Naive B cell (primary cell): Measurements from ENCODE around the gene FEM1A. TPM values are rescaled to one million over a fixed set of nuclear protein-coding genes. Genes with fewer than 3 reads are reported as not detected.
"Not testable (repeated sequence)": the region's sequence is repeated elsewhere in the genome, so short reads cannot be mapped to it uniquely, and the experiment has no call there.

Experiments
- ATAC-seq, 2 donors: fragments of 150-1000 bp; cut with Tn5 transposase; 2 replicates each; pipeline ENCODE4 v1.10.0; 2021; ENCODE audit warnings: low read depth in 2 of 2, mild to moderate bottlenecking in 2 of 2, moderate library complexity in 2 of 2
- DNase-seq: peaks from one replicate; pipeline ENCODE4 v3.0.0; 2022
- H3K27ac Mint-ChIP-seq, 6 donors: one replicate each; pipeline ENCODE4 v1.8.0; 2020 to 2022; ENCODE audit warnings: mild to moderate bottlenecking in 6 of 6, mixed read lengths in 6 of 6, moderate library complexity in 5 of 6, inconsistent platforms in 2 of 6
- H3K27me3 Mint-ChIP-seq, 3 donors: one replicate each; pipeline ENCODE4 v1.8.0; 2021 to 2022; ENCODE audit warnings: mixed read lengths in 3 of 3, mild to moderate bottlenecking in 1 of 3
- H3K36me3 Mint-ChIP-seq, 2 donors: one replicate each; pipeline ENCODE4 v1.8.0; 2020 to 2022; ENCODE audit warnings: mixed read lengths in 2 of 2, inconsistent platforms in 1 of 2, mild to moderate bottlenecking in 1 of 2
- H3K4me1 Mint-ChIP-seq, 3 donors: one replicate each; pipeline ENCODE4 v1.8.0; 2020 to 2022; ENCODE audit warnings: mixed read lengths in 3 of 3, inconsistent platforms in 1 of 3, mild to moderate bottlenecking in 1 of 3, moderate library complexity in 1 of 3
- H3K4me3 Mint-ChIP-seq, 8 donors: one replicate each; pipeline ENCODE4 v1.8.0; 2020 to 2022; ENCODE audit warnings: mild to moderate bottlenecking in 8 of 8, mixed read lengths in 8 of 8, moderate library complexity in 8 of 8, inconsistent platforms in 2 of 8
- H3K9me3 Mint-ChIP-seq, 7 donors: one replicate each; pipeline ENCODE4 v1.8.0; 2020 to 2022; ENCODE audit warnings: mixed read lengths in 7 of 7, mild to moderate bottlenecking in 5 of 7, inconsistent platforms in 2 of 7, moderate library complexity in 1 of 7
- polyA plus RNA-seq, 6 donors: library from polyadenylated mRNA; unstranded; fragments of 300-500 nt; fragmentation: Illumina TruSeq; gene quantifications; one replicate each; pipeline ENCODE4 v1.2.3, GENCODE V29; 2021; ENCODE audit warnings: low read depth in 6 of 6

Gene FEM1A
- 1 to 10 TPM in 5 of 6 donors, under 1 TPM in 1; 0.84 to 5.0 (median 3.2) TPM for polyA plus RNA-seq

DNA sequence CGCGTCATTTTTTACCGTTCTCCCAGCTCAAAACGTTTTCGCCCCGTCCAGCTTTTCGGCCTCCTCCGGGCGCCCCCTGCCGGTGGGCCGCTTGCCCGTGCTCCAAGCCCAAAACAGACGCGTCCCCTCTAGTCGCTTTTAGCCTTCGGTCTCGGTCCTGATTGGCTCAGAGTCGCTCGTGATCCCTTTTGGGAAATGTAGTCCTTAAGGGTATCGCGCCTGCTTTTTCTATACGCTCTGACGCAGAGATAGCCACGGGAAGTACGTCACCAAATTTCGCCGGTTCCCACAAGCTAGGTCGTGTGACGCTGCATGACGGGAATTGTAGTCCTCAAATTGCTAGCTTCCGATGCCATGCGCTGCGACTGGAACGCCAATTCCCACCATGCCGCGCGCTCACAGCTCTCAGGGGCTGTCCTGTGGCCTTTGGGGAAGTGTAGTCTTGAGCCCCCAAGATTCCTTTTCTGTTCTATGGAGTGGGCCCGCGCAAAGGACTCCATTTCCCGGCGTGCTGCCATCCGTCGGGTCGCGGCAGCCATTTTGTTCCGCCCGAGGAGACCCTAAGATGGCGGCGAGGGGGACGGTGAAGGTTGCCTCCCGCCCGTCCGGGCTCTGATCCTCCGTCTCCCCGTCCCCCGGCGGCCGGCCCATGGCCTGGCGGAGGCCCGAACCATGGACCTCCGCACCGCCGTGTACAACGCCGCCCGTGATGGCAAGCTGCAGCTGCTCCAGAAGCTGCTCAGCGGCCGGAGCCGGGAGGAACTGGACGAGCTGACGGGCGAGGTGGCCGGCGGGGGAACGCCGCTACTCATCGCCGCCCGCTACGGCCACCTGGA, at the start of gene FEM1A:
FEM1A (plus strand) TSS at position 552 of the 836 bp plus-strand sequence; CDS start at position 673, 121 bp downstream.
- DNase-seq = peak; percentile 99
- ATAC-seq = peak; percentile 86 to 88
- Mint-ChIP-seq H3K9me3 (no peaks in the 10 kb centered on the region), H3K27ac (peak within 1 kb of the TSS; percentile 75 to 94 (median 88)), H3K4me1 (peaks cover 4 to 39% (median 29%) of the 10 kb centered on the region in 3 donors), H3K4me3 (peak within 1 kb of the TSS; percentile 70 to 93 (median 88)), H3K27me3 (peaks cover 0 to under 1% (median 0%) of the 10 kb centered on the region in 3 donors), H3K36me3 (peaks cover 0 to under 1% of the 10 kb centered on the region in 2 donors)

DNA sequence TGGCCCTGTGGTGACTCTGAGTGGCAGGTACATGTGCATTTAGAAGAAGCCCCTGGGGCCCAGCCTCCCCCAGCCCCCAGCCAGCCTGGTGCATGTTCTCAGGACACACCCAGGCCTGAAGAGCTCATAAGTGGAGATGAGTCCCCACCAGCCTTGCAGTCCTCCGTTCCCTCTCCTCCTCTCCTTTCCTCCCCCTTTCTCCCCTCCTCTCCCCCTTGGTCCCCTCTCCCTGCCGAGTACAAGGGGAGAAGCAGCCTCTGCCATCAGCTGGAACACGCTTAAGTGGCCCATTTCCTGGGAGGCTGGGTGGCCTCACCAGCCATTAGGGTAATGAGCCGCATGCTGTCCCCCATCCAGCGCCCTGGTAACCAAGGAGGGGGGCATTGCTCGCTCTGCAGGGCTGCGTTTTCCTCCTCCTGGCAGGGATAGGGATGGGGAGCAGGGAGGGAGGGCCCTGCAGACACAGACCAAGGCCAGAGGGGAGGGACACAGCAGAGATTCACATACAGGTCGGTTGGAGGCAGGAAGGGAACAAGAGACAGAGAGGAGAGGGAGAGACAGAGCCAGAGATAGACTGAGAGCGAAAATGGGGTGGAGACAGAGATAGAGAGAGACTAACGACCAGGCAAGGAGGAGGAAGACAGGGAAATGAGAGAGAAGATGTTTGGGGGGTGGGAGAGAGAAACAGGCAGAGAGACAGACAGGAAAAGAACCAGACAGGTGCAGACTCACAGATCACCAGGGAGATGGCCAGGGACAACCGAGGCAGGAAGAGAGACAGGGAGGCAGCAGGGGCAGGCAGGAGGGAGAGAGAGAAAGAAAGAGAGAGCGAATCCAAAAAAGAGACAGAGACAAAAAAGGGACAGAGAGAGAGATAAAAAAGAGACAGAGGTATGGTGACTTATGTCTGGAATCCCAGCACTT, 48.5 kb upstream of the FEM1A start:
- peaks cover 0 to 4% (median 3%) of the 10 kb centered on the region in 3 donors for H3K4me1 Mint-ChIP-seq
- H3K27me3 Mint-ChIP-seq = peaks cover 25 to 45% (median 42%) of the 10 kb centered on the region in 3 donors
- H3K27ac Mint-ChIP-seq = peak overlapping the region in 1 of 6 donors; percentile 50
- no peaks in the 10 kb centered on the region for H3K36me3 Mint-ChIP-seq
- ATAC-seq = no peak
- peaks cover 0 to 3% (median 0%) of the 10 kb centered on the region in 7 donors for H3K9me3 Mint-ChIP-seq
- DNase-seq = no peak
- H3K4me3 Mint-ChIP-seq = no peak overlapping the region

DNA sequence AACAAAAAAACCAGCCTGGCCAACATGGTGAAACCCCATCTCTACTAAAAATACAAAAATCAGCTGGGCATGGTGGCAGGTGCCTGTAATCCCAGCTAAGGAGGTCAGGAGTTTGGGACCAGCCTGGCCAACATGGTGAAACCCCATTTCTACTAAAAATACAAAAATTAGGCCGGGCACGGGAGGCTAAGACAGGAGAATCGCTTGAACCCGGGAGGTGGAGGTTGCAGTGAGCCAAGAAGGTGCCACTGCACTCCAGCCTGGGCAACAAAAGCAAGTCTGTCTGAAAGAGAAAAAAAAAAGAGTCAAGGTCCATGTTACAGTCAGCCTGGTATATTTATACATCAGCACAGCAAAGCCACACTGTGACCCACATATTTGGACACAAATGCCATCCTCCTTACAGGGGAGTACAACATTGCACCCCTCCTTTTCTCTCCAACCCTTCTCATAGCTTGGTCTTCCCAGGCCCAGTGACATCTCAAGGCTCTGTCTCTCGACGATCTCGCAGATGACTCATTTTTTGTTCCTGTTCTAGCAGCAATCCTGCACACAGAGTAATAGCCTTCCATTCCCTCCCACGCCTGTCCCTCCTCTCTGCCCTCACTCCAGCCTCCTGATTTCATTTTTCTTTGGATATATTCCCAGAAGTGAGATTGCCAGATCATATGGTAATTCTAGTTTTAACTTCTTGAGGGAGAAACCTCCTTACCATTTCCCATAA, 46.9 kb upstream of the FEM1A start:
- Mint-ChIP-seq H3K36me3 (peaks cover 0 to 8% of the 10 kb centered on the region in 2 donors), H3K4me1 (peaks cover 0 to 4% (median 3%) of the 10 kb centered on the region in 3 donors), H3K27me3 (peaks cover 30 to 44% (median 43%) of the 10 kb centered on the region in 3 donors), H3K27ac (peak overlapping the region in 2 of 6 donors; percentile 51 to 59), H3K4me3 (no peak overlapping the region), H3K9me3 (peaks cover 0 to 3% (median 0%) of the 10 kb centered on the region in 7 donors)
- DNase-seq (no peak), ATAC-seq (no peak)

DNA sequence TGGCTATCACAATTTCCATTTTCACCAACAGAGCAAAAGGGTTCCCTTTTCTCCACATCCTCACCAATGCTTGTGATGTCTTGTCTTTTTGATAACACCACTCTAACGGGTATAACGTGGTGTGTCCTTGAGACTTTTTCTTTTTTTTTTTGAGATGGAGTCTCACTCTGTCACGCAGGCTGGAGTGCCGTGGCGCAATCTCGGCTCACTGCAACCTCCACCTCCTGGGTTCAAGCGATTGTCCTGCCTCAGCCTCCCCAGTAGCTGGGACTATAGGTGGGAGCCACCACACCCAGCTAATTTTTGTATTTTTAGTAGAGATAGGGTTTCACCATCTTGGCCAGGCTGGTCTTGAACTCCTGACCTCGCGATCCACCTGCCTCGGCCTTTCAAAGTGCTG, 46.4 kb upstream of the FEM1A start:
- peaks cover 35 to 50% (median 49%) of the 10 kb centered on the region in 3 donors for H3K27me3 Mint-ChIP-seq
- H3K27ac Mint-ChIP-seq = peak overlapping the region in 1 of 6 donors; percentile 59
- not testable (repeated sequence) for H3K9me3 Mint-ChIP-seq, H3K4me1 Mint-ChIP-seq, DNase-seq, H3K36me3 Mint-ChIP-seq, H3K4me3 Mint-ChIP-seq, ATAC-seq

DNA sequence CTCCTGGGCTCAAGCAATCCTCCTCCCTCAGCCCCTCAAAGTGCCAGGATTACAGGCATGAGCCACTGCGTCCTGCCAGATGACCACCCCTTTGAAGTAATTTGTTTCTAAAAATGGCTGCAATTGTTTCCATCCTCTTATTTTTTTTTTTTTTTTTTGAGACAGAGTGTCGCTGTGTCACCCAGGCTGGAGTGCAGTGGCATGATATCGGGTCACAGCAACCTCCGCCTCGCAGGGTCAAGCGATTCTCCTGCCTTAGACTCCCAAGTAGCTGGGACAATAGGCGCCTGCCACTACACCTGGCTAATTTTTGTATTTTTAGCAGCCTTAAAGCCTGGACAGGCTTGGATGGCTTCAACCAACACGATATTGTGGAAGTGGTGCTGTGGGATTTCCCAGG, 45.5 kb upstream of the FEM1A start:
- Mint-ChIP-seq H3K9me3 (peaks cover 0 to 3% (median 0%) of the 10 kb centered on the region in 7 donors), H3K4me1 (peaks cover 0 to 4% (median 3%) of the 10 kb centered on the region in 3 donors), H3K27ac (no peak overlapping the region), H3K36me3 (peaks cover 0 to 8% of the 10 kb centered on the region in 2 donors), H3K27me3 (peaks cover 35 to 52% (median 52%) of the 10 kb centered on the region in 3 donors), H3K4me3 (no peak overlapping the region)
- DNase-seq = no peak
- no peak for ATAC-seq

DNA sequence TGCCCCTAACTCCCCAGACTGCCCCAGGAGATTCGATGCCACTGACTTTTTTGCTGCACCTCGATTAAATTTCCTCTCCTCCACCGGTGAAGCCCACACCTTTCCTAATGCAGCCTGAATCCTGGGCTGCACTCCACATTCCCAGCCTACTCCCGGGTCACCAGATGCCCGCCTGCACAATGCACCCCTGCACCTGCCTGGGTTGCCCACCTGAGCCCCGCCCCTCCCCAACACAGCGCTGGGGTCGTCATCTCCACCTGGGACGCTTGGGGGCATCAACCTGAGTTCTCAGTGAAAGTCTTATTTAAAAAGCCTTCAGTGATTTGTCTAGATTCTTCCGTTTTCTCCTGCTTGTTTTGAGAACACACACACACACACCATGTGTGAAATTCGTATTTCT, 43.3 kb upstream of the FEM1A start:
- H3K4me1 Mint-ChIP-seq = peaks cover 0 to 3% (median 2%) of the 10 kb centered on the region in 3 donors
- DNase-seq (no peak), ATAC-seq (no peak)
- peaks cover 0 to 8% of the 10 kb centered on the region in 2 donors for H3K36me3 Mint-ChIP-seq
- peaks cover 29 to 46% (median 46%) of the 10 kb centered on the region in 3 donors for H3K27me3 Mint-ChIP-seq
- peaks cover 0 to 3% (median 0%) of the 10 kb centered on the region in 7 donors for H3K9me3 Mint-ChIP-seq
- no peak overlapping the region for H3K4me3 Mint-ChIP-seq
- no peak overlapping the region for H3K27ac Mint-ChIP-seq

DNA sequence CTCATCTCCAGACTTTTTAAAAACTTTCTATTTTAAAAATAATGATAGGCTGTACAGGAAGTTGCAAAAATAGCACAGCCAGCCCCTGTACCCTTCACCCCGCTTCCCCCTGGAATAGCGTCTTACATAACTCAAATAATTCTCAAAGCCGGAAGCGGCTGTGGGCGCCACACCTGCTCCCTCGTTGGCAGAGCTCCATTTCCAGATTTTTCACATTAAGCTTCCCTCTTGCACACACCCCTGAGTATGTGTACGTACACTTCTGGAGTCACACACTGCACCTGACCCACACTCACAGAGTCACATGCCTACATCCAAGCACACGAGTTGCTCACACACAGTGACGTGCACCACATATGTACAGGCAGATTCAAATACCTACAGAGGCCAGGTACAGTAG, 42.9 kb upstream of the FEM1A start:
- Mint-ChIP-seq H3K4me1 (peaks cover 0 to 3% (median 0%) of the 10 kb centered on the region in 3 donors), H3K4me3 (no peak overlapping the region)
- no peak for ATAC-seq

GRCh38 chr19:4749870-4750590, 41.5 kb upstream of the FEM1A start:
- H3K27me3 Mint-ChIP-seq = peaks cover 26 to 41% (median 41%) of the 10 kb centered on the region in 3 donors
- no peaks in the 10 kb centered on the region for H3K4me1 Mint-ChIP-seq
- H3K36me3 Mint-ChIP-seq = peaks cover 0 to 8% of the 10 kb centered on the region in 2 donors
- ATAC-seq = no peak
- no peak overlapping the region for H3K4me3 Mint-ChIP-seq
- H3K27ac Mint-ChIP-seq = no peak overlapping the region
- DNase-seq = no peak
- H3K9me3 Mint-ChIP-seq = peaks cover 0 to 3% (median 0%) of the 10 kb centered on the region in 7 donors

More for the DNA sequence above, 42.9 kb upstream of the FEM1A start:
- no peak for DNase-seq
- H3K27ac Mint-ChIP-seq = no peak overlapping the region
- peaks cover 0 to 3% (median 0%) of the 10 kb centered on the region in 7 donors for H3K9me3 Mint-ChIP-seq
- peaks cover 0 to 8% of the 10 kb centered on the region in 2 donors for H3K36me3 Mint-ChIP-seq
- peaks cover 26 to 42% (median 42%) of the 10 kb centered on the region in 3 donors for H3K27me3 Mint-ChIP-seq

DNA sequence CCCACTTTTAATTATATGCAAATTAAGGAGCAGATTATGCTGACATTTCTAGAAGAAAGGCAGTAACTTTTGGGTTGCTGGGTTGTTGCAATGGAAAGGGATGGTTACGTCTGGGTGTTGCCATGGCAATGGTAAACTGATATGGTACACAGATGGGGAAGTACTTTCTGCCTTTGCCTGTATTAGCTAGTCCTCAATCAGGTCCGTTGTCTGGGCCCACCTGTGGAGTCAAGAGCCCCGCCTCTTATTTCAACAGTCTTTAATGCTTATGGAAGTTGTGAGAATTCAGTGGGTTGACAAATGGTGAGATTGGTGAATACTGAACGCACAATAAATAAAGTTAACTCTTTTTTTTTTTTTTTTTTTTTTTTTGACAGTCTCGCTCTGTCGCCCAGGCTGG, 37.3 kb upstream of the FEM1A start:
- ATAC-seq = peak; percentile 61 to 63
- H3K27ac Mint-ChIP-seq = no peak overlapping the region

DNA sequence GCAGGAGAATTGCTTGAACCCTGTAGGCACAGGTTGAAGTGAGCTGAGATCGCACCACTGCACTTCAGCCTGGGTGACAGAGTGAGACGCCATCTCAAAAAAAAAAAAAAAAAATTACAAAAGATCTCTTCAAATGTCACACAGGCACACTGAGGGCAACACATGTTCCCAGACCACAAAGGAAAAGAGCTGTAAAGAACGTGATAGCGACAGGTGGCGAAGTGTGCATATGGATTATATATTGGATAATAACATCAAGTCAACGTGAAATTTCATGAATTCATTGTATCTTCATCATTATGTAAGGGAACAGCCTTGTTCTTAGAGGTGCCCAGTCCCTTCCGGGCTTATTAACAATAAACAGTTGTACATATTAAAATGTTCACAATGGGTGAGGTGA, 36.1 kb upstream of the FEM1A start:
- ATAC-seq = no peak
- no peaks in the 10 kb centered on the region for H3K36me3 Mint-ChIP-seq
- H3K4me3 Mint-ChIP-seq = no peak overlapping the region
- H3K9me3 Mint-ChIP-seq = peaks cover 0 to 4% (median 0%) of the 10 kb centered on the region in 7 donors
- DNase-seq = no peak
- H3K27ac Mint-ChIP-seq = no peak overlapping the region
- peaks cover 0 to 13% (median 0%) of the 10 kb centered on the region in 3 donors for H3K4me1 Mint-ChIP-seq
- H3K27me3 Mint-ChIP-seq = peaks cover 9 to 34% (median 20%) of the 10 kb centered on the region in 3 donors

More for the DNA sequence above, 37.3 kb upstream of the FEM1A start:
- no peak overlapping the region for H3K4me3 Mint-ChIP-seq
- H3K27me3 Mint-ChIP-seq = peaks cover 17 to 36% (median 25%) of the 10 kb centered on the region in 3 donors
- H3K4me1 Mint-ChIP-seq = peaks cover 0 to 6% (median 0%) of the 10 kb centered on the region in 3 donors
- H3K36me3 Mint-ChIP-seq = no peaks in the 10 kb centered on the region
- peak; percentile 15 for DNase-seq
- peaks cover 0 to 4% (median 0%) of the 10 kb centered on the region in 7 donors for H3K9me3 Mint-ChIP-seq

DNA sequence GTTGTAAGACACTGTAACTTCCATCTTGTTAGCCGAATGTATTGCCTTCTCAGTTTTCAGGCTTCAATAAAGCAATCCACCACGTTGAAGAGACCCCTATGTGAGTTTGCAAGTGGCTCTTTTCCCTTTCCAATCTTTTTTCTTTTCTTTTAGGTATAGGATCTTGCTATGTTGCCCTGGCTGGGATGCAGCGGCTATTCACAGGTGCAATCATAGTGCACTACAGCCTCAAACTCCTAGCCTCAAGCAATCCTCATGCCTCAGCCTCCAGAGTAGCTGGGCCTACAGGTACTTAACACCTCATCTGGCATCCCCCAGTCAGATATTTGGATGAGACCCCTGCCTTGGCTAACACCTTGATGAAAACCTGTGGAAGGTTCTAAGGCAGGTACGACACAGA, 33.5 kb upstream of the FEM1A start:
- peak overlapping the region in 2 of 8 donors; percentile 22 to 59 for H3K4me3 Mint-ChIP-seq
- peaks cover 19 to 54% (median 29%) of the 10 kb centered on the region in 3 donors for H3K27me3 Mint-ChIP-seq
- H3K9me3 Mint-ChIP-seq = peaks cover 0 to 4% (median 0%) of the 10 kb centered on the region in 7 donors
- DNase-seq (no peak), ATAC-seq (no peak)
- H3K27ac Mint-ChIP-seq = peak overlapping the region in 1 of 6 donors; percentile 42
- peaks cover 0 to 8% of the 10 kb centered on the region in 2 donors for H3K36me3 Mint-ChIP-seq
- peaks cover 0 to 16% (median 3%) of the 10 kb centered on the region in 3 donors for H3K4me1 Mint-ChIP-seq

DNA sequence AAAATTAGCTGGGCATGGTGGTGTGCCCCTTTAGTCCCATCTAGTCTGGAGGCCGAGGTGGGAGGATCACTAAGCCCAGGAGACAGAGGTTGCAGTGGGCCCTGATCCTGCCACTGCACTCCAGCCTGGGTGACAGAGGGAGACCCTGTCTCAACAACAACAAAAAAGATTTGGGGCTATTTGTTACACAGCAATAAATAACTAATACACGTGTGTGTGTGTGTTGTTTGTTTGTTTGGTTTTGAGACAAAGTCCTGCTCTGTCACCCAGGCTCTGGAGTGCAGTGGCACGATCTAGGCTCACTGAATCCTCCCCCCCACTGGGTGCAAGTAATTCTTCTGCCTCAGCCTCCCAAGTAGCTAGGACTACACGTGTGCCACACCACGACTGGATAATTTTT, 32.9 kb upstream of the FEM1A start:
- H3K36me3 Mint-ChIP-seq = peaks cover 0 to 8% of the 10 kb centered on the region in 2 donors
- peaks cover 0 to 16% (median 3%) of the 10 kb centered on the region in 3 donors for H3K4me1 Mint-ChIP-seq
- peaks cover 0 to 4% (median 0%) of the 10 kb centered on the region in 7 donors for H3K9me3 Mint-ChIP-seq
- H3K4me3 Mint-ChIP-seq = peak overlapping the region in 5 of 8 donors; percentile 30 to 72 (median 49)
- ATAC-seq = no peak
- DNase-seq = no peak
- no peak overlapping the region for H3K27ac Mint-ChIP-seq
- peaks cover 24 to 57% (median 33%) of the 10 kb centered on the region in 3 donors for H3K27me3 Mint-ChIP-seq
